Midbrain (tissue), 1 donor: ENCODE results near the gene CTDNEP1.

Experiments
- DNase-seq: peaks from one replicate; lab custom pipeline; 2025; lab: John Stamatoyannopoulos, UW

CTDNEP1 gene

DNA sequence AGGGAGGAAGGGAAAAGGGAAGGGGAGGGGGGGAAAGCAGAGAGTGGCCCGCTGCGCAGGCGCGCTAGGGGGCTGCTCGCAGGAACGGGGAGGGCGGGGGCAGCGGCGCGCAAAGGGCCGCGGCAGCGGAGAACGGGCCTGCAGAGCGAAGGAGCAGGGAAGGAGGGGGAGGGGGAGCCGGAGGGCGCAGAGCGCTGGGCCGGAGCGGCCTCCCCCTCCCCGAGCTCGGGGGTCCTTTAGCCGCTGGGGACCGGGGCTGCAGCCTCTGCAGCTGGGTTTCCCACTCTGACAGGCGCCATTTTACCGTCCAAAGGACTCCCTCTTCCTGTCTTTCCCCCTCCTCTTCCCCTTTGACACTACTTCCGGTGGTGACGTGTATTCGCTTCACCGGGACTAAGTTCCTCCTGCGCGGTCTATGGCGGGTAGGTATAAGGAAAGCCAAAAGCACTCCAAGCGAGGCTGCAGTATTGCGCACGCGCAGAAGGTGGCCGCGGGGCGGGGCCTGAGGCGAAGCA lies at the start of gene CTDNEP1:
CTDNEP1 (minus strand) TSS at position 74 of the 515 bp plus-strand sequence. CDS start 438 bp downstream, outside the sequence.
- DNase-seq = peak; percentile 98

DNA sequence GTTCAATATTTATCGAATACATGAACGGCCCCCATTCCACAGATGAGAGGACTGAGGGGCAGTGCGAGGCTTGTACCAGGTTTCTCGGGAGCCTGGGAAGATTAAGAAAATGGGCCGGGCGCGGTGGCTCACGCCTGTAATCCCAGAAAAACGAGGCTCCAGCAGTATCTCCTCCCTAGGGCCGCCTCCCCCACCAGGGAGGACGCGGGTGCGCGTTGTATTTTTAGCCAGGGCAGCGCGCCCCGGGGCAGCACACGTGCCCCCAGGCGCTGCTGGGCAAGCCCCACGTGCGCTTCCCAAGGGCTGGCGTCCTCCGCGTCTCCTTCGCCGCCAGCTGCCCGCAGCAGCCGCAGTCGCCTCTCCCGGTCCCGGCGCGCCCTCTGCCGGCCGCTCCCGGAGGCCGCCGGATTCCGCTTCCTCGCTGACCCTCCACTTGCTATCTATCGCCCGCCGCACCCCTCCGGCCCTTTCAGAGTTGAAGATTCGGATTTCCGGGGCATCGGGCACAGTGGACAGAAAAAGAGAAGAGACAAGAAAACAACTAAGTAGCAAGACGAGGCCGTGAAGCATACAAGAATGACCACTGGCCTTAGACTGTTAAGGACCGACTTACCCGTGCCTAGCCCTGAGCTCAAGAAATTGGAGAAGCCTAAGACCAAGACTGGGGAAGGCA lies 44.8 kb upstream of the CTDNEP1 start:
- DNase-seq = peak; percentile 80

DNA sequence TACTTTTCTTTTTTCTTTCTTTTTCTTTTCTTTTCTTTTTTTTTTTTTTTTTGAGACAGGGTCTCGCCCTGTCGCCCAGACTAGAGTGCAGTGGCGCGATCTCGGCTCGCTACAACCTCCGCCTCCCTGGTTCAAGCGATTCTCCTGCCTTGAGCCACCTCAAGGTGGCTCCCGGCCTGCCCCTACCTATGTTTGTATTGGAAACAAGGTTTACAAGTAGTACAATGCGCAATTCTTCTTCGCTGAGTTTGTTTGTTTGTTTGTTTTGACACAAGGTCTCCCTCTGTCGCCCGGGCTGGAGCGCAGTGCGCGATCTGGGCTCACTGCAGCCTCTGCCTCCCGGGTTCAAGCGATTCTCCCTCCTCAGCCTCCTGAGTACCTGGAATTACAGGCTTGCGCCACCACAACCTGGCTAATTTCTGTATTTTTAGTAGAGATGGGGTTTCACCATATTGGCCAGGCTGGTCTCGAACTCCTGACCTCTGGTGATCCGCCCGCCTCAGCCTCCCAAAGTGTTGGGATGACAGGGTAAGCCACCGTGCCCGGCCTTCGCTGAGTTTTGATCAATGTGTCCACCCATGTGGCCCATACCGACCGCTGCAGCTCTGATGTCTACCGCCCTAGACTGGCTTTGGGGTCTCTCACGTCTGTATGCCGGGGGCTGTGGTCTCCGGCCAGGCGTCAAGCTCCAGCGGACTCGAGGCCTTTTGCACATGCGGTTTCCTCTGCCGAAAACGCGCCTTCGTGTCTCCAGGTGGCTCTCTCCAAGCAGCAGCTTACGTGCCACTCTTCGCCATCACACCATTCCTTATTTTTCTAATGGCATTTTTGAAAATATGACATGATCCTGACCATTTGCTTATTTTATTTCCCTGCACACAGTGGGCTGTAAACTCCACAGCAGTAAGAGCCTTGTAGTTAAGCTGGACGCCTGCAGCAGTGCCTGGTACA lies 44.0 kb upstream of the CTDNEP1 start:
- DNase-seq = no peak

DNA sequence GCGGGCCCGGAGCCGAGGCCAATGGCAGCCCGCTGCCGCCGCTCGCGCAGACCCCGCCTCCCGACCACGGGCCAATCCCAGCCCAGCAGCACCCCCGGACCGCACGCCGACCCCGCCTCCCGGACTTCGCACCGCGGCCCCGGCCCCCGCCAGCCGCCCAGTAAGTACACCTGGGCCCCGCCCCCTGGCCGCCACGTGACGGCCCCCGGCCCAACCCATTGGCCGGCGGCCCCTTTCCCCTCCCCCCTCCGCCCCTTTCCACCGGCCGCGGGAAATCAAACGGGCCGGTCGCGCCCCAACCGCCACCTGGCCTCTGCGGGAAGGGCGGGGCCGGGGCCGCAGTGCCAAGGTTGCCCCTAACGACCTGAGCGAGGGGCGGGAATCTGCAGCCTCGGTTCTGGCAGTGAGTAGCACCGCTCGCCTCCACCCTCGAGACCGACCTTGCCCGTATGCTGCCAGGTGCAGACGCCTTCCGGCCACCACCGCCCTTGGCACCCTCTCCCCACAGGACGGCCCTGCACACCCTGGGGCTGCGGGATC lies 43.1 kb upstream of the CTDNEP1 start, which contains the start of gene YBX2:
YBX2 (minus strand) TSS at position 26 of the 540 bp plus-strand sequence. CDS start 139 bp downstream, outside the sequence.
- DNase-seq = no peak

DNA sequence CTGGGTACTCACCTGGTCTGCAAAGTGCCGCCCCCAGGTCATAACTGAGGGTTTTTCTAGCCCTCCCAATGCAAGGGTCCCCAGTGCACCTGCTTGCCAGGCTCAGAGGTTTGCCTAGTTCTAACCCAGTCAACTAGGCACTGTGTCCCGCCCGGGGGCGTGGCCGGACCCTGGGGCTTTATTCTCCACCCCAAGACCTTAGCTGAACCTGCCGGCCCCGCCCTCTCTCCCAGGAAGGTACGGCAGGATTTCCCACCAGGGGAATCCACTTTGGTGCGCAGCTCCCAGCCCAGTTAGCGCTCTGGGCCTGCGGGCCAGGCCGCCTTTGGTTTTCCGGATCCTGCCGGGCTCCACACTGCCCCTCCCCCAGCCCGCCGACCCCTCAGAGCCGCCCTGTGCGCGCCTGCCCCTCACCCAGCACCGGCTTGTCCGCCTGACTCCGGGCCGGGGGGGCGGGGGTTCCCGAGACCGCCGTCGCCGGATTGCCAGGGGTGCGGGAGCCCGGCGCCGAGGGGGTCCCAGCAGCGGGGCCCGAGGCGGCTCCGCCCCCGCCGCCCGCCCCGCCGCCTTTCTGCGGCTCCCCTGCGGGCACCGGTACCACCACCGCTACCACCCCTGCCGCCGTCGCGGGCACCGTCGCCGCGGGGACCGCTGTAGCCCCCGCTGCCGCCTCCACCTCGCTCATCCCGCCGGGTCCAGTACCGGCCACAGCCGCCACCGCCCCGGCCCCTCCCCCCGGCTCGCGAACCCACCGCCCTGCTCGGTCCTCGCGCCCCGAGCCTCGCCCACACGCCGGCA lies 42.5 kb upstream of the CTDNEP1 start:
- no peak for DNase-seq

DNA sequence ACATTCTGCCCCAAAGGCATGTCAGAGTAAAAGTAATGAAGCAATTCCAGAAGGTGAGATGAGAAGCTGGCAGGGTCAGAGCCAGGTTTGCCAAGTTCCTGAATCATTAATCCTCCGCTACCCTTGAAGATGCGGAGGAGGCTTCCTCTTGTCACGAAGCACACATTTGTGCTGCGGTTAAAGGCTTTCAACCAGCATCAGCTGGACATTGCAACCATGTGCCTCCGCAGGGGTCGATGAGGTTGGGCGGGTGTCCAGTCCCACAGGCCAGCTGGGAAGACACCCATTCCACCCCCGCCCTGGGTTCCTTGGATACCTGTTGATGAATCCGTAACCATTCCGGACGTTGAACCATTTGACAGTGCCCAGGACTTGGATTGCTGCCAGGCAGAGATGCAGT lies 41.6 kb upstream of the CTDNEP1 start:
- DNase-seq = no peak

DNA sequence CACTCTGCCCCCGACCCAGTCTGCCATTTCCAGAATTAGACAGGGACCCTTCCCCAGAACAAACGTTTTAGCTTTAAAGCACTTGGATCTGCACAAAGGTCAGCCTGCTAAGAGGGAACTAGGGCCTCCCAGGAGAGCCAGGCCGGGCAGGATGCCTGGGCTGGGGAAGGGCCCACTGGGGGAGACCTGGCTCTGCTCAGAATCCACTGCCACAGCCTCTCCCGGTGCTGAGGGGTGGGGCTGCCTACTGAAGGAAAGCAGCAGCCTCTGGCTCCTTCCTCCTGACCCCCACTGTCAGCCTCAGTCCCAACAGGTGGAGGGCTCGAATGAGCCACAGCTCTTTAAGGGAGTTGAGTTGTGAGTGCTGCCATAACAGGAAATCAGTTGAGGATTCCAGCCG lies 41.2 kb upstream of the CTDNEP1 start:
- no peak for DNase-seq

DNA sequence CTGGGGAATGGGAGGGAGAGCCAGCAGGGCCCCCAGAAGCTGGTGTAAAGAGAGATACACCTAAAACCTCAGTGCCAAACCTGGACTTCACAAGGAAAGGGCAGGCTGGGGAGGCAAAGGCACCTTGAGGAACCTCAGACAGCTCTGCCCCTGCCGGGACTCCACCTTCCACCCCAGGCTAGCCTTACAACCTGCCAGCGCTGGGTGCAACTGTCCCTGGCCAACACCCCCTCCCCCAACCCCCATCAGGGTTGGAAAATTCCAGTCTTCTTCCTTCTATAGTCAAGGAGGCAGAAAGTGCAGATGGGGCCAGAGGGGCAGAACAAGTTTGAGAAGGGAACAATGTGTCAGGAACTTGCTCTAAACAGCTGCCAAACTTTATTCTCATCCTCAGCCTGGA lies 40.7 kb upstream of the CTDNEP1 start:
- DNase-seq = no peak

DNA sequence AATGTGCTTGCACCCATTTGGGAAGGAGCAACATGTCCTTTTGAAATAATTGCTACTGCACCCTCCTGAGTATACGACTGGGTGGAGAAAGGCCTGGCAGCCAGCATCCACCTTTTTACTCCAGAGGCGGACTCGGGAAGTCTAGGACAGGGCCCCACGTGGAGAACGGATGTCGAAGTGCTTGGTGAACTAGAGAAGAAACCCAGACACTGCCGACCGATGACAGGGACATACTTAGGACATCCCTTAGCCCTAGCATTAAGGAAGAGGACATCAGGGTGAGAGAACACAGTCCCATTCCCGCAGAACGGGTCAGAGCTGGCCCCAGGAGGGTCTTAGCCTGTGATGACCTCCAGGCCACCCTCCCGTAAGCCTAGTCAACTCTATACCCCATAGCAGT lies 39.2 kb upstream of the CTDNEP1 start:
- DNase-seq = no peak

DNA sequence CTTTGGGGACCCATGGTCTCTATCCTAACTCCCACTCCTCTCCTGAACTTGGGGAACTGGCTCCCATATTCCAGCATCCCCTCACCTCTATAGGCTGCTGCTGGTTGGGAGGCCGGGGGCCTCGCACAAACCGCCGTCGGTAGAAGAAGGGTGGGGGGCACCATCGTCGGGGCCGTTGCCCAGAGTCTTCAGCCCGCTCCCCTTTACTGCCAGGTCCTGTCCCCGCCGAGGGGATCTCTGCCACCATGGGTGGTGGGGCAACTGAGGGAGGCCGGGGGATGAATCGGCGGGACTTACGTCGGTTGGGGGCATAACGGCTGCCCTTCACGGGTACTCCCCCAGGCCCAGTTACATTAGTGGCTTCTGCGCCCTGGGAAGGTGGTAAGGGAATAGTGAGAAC lies 38.6 kb upstream of the CTDNEP1 start:
- no peak for DNase-seq

DNA sequence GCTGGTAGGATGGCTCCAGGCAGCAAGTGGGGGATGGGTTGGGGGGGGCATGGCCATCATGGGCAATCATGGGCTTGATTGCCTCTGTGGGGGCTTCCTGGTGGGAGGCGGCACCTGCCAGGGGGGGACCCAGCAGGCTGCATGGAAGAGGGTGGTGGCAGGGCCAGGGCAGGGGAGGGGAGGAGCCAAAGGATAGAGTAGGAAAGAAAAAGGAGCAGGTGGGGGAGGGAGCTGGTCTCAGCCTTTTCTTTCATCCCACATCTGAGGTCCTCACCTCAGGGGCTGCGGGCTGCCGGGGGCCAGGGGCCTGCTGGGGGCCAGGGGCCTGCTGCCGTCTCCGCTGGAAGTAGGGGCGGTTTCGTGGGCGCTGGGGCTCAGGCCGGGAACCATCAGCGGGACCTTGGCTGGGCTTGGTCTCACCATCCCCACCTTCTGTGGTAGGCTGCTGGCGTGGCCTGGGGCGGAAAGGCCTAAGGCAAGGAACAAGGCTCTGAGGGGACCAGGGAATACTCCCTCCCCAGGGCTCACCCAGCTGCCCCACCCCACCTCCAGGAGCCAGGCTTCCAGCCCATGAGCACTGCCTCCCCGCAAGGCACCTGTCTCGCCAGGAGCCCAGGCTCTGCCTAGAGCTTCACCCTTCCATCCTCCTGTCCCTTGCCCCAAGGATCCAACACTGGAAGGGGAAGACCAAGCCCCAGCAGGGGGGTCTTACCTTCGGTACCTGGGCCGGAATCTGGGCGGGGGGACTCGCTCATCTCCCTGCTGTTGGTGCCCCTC lies 37.9 kb upstream of the CTDNEP1 start:
- DNase-seq = no peak

DNA sequence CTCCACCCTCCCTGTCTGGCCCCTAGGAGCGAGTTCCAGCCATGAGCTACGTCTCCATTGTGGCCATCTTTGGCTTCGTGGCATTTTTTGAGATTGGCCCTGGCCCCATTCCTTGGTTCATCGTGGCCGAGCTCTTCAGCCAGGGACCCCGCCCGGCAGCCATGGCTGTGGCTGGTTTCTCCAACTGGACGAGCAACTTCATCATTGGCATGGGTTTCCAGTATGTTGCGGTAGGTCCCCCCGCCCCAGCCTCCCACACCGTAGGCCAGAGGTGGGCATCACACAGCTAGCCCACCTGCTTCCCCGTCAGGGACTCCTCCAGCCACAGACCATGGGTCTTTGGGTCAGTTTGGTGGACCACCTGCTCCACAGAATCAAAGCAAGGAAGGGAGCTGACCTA lies 34.1 kb upstream of the CTDNEP1 start:
- no peak for DNase-seq

DNA sequence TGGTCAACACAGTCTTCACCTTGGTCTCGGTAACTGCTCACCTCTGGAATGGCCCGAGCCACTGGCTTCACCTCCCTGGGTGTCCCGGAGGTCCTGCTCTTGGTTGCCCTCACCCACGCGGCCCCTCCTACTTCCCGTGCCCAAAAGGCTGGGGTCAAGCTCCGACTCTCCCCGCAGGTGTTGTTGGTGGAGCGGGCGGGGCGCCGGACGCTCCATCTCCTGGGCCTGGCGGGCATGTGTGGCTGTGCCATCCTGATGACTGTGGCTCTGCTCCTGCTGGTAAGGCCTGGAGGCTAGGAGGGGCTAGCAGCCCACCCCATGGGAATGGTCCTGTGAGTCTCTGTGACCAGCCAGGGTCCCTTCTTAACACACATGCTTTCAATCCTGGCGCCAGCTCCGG lies 33.4 kb upstream of the CTDNEP1 start:
- DNase-seq = no peak

DNA sequence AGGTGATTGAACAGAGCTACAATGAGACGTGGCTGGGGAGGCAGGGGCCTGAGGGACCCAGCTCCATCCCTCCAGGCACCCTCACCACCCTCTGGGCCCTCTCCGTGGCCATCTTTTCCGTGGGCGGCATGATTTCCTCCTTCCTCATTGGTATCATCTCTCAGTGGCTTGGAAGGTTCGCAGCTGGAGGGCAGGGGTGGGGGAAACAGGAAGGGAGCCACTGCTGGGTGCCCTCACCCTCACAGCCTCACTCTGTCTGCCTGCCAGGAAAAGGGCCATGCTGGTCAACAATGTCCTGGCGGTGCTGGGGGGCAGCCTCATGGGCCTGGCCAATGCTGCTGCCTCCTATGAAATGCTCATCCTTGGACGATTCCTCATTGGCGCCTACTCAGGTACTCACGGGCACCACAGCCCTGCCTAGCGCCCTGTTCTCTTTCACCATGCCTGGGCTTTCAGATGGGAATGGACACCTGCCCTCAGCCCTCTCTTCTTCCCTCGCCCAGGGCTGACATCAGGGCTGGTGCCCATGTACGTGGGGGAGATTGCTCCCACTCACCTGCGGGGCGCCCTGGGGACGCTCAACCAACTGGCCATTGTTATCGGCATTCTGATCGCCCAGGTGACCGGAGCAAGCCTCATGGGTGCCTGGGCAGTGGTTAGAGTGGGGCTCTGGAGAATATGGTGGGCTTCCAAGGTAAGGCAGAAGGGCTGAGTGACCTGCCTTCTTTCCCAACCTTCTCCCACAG lies 32.1 kb upstream of the CTDNEP1 start:
- no peak for DNase-seq

DNA sequence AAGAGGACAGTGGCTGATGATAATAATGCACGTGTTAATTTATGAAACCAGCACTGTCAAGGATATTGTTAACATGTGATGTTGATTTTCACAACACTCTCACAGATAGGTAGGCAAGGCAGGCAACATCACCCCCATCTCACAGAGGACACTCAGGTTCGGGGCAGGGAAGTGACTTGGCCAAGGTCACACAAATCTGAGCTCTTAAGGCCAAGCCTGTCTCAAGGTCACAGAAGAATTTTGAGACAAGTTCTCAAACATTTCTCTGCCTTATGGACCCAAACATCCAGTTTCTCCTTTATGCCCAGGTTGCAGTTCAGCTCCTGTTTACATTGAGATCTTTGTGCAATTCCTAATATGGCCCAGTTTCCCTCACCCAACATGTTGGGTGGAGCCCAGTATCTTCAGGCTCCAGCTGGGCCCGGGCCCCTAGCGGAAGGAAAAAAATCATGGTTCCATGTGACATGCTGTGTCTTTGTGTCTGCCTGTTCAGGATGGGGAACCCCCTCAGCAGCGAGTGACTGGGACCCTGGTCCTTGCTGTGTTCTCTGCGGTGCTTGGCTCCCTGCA lies 31.3 kb upstream of the CTDNEP1 start:
- no peak for DNase-seq

DNA sequence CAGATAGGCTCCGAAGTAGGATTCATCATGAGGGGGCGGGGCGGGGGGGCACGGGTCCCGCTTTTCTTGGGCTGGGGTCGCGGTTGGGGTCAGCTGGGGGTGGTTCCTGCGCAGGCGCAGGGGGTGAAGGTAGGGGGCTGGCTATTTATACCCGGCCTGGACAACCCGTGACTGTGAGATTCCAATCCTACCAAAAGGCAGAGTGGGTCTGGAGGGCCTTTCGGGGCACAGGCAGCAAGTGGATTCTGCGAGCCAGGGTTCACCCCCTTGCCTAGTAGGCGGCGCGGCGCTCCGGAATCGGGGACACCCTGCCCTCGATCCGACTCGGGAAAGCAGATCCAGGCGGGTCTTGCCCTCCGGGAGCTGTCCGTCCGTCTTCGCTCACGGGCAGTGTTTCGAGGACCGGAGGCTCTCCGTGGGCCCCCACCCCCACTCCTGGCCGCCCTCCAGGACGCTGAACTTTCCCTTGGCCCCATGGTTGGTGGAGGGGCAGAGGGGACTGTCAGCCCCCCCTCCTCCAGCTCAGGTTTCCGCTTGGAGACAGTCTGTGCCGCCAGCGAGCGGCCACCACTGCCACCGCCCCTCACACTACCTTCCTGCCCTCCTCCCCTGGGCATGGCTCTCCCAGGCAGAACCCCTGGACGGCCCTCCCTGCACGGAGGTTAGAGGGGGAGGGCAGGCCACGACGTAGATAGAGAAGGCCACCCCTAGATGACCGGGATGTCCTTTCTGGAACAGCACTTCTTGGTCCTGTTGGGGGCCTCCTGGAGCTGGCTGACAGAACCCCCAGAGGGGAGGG lies 30.6 kb upstream of the CTDNEP1 start:
- DNase-seq = no peak

DNA sequence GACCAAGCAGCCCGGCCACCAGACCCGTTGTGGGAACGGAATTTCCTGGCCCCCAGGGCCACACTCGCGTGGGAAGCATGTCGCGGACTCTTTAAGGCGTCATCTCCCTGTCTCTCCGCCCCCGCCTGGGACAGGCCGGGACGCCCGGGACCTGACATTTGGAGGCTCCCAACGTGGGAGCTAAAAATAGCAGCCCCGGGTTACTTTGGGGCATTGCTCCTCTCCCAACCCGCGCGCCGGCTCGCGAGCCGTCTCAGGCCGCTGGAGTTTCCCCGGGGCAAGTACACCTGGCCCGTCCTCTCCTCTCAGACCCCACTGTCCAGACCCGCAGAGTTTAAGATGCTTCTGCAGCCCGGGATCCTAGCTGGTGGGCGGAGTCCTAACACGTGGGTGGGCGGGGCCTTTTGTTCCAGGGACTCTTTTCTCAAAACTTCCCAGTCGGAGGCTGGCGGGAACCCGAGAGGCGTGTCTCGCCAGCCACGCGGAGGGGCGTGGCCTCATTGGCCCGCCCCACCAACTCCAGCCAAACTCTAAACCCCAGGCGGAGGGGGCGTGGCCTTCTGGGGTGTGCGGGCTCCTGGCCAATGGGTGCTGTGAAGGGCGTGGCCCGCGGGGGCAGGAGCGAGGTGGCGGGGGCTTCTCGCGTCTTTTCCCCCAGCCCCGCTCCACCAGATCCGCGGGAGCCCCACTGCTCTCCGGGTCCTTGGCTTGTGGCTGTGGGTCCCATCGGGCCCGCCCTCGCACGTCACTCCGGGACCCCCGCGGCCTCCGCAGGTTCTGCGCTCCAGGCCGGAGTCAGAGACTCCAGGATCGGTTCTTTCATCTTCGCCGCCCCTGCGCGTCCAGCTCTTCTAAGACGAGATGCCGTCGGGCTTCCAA lies 29.8 kb upstream of the CTDNEP1 start, which contains the start of gene SLC2A4:
SLC2A4 (plus strand) TSS at position 645 of the 879 bp plus-strand sequence; CDS start at position 862, 217 bp downstream.
- peak; percentile 83 for DNase-seq
